Fibroblast of lung (primary cell): ENCODE results near the gene KIF17. TPM values are rescaled to one million over a fixed set of nuclear protein-coding genes. Genes with fewer than 3 reads are reported as not detected.

Source experiments
- DNase-seq, 2 donors: peaks; one replicate each; pipeline versions ENCODE4 v3.0.0 to v3.0.0-alpha.2; 2010; ENCODE audit warnings: low read depth in 2 of 2
- H2AFZ ChIP-seq: 2 replicates; pipeline ENCODE4 v1.5.1; 2012; ENCODE audit warnings: low read length, control low read depth, inconsistent platforms
- H3K27ac ChIP-seq: 2 replicates; pipeline ENCODE4 v1.5.1; 2011; ENCODE audit warnings: low read length, control low read depth; ENCODE audit not compliant: insufficient read depth
- H3K27me3 ChIP-seq: 2 replicates; pipeline ENCODE4 v1.5.1; 2011; ENCODE audit warnings: mild to moderate bottlenecking, low read length; ENCODE audit not compliant: control insufficient read depth, insufficient read depth
- H3K36me3 ChIP-seq: 2 replicates; pipeline ENCODE4 v1.5.1; 2011; ENCODE audit warnings: low read length; ENCODE audit not compliant: control insufficient read depth, insufficient read depth
- H3K4me1 ChIP-seq: 2 replicates; pipeline ENCODE4 v1.5.1; 2011; ENCODE audit warnings: low read length; ENCODE audit not compliant: control insufficient read depth, insufficient read depth; ENCODE audit errors: extremely low read depth
- H3K4me2 ChIP-seq: 2 replicates; pipeline ENCODE4 v1.5.1; 2011; ENCODE audit warnings: low read length, control low read depth; ENCODE audit not compliant: insufficient read depth; ENCODE audit errors: extremely low read depth
- H3K4me3 ChIP-seq, 4 experiments: fragments of 200-600 bp in 1 of 4; sonication (generic) in 1 of 4; replicated peaks in 1 of 4; 2 replicates each; pipeline ENCODE4 v1.5.1; 2011 to 2016; ENCODE audit warnings: low read length in 4 of 4, low read depth in 3 of 4, mild to moderate bottlenecking in 3 of 4, control low read depth in 2 of 4, inconsistent platforms in 1 of 4, mixed read lengths in 1 of 4; ENCODE audit not compliant: insufficient read depth in 1 of 4; ENCODE audit errors: control extremely low read depth in 1 of 4
- H3K79me2 ChIP-seq: 2 replicates; pipeline ENCODE4 v1.5.1; 2012; ENCODE audit warnings: mild to moderate bottlenecking, low read length, inconsistent platforms; ENCODE audit not compliant: control insufficient read depth, insufficient read depth
- H3K9ac ChIP-seq: 2 replicates; pipeline ENCODE4 v1.5.1; 2011; ENCODE audit warnings: mild to moderate bottlenecking, low read length, control low read depth; ENCODE audit not compliant: insufficient read depth
- H3K9me3 ChIP-seq: 2 replicates; pipeline ENCODE4 v1.5.1; 2012; ENCODE audit warnings: low read depth, low read length; ENCODE audit not compliant: control insufficient read depth, insufficient read depth
- H4K20me1 ChIP-seq: 2 replicates; pipeline ENCODE4 v1.5.1; 2011; ENCODE audit warnings: low read length; ENCODE audit not compliant: control insufficient read depth, insufficient read depth; ENCODE audit errors: extremely low read depth
- EZH2 ChIP-seq: IDR thresholded peaks from 2 replicates; pipeline ENCODE4 v1.5.1; 2012; ENCODE audit warnings: low read length, control low read depth, mild to moderate bottlenecking; ENCODE audit errors: missing control alignments
- polyA plus RNA-seq, 2 donors: library from polyadenylated mRNA; depleted of rRNA in 1 of 2; stranded (reverse) in 1 of 2; unstranded in 1 of 2; fragments of >200 nt; gene quantifications; 2 replicates each; pipeline ENCODE4 v1.2.1, GENCODE V29; 2011 to 2012; ENCODE audit warnings: missing spikeins in 1 of 2
- total RNA-seq: library from RNA; depleted of rRNA; stranded (reverse); fragments of >200 nt; gene quantifications from 2 replicates; pipeline ENCODE4 v1.2.1, GENCODE V29; 2014
- TF ChIP-seq, protein P1 (sequence below), 2 donors: IDR thresholded peaks in 1 of 2; conservative IDR thresholded peaks in 1 of 2; 1 replicate in 1 of 2; 2 replicates in 1 of 2; pipeline ENCODE4 v1.5.1; 2011 to 2012; ENCODE audit warnings: low read length in 2 of 2, control low read depth in 1 of 2, inconsistent platforms in 1 of 2, low read depth in 1 of 2, mild to moderate bottlenecking in 1 of 2

The KIF17 gene
- total and polyA plus RNA-seq, 2 donors (not counting 1 experiment from before 2014, with no cell fraction given) = 1.8 to 3.0 TPM

DNA sequence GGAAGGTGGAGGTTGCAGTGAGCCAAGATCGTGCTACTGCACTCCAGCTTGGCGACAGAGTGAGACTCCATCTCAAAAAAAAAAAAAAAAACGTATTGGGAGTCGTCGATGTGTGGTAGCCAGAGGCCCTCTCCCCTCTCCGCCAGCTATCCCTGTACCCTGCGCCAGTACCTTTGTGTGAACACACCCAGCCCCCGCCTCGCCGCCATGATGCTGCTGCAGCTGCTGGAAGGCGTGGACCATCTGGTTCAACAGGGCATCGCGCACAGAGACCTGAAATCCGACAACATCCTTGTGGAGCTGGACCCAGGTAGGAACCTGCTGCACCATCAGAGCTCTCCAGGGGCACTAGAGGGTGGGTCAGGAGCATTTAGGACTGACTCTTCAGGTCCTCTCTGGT lies 72.4 kb downstream of the KIF17 start:
- TF ChIP-seq, protein P1, sequence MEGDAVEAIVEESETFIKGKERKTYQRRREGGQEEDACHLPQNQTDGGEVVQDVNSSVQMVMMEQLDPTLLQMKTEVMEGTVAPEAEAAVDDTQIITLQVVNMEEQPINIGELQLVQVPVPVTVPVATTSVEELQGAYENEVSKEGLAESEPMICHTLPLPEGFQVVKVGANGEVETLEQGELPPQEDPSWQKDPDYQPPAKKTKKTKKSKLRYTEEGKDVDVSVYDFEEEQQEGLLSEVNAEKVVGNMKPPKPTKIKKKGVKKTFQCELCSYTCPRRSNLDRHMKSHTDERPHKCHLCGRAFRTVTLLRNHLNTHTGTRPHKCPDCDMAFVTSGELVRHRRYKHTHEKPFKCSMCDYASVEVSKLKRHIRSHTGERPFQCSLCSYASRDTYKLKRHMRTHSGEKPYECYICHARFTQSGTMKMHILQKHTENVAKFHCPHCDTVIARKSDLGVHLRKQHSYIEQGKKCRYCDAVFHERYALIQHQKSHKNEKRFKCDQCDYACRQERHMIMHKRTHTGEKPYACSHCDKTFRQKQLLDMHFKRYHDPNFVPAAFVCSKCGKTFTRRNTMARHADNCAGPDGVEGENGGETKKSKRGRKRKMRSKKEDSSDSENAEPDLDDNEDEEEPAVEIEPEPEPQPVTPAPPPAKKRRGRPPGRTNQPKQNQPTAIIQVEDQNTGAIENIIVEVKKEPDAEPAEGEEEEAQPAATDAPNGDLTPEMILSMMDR (conservative IDR thresholded peaks at IDR 0.05 in 1 of 2, IDR thresholded peaks at IDR 0.05 in 1 of 2; ENCODE audit: low read depth in 1 of 2, low read length in 2 of 2) = no peak
- no peak for TF ChIP-seq EZH2
- no peak overlapping the region for H3K4me3 ChIP-seq
- no peaks in the 10 kb centered on the region for H3K79me2 ChIP-seq
- H3K9ac ChIP-seq = no peak overlapping the region
- no peaks in the 10 kb centered on the region for H3K4me1 ChIP-seq
- H3K27me3 ChIP-seq = no peaks in the 10 kb centered on the region
- H4K20me1 ChIP-seq = no peaks in the 10 kb centered on the region
- H3K9me3 ChIP-seq = no peaks in the 10 kb centered on the region
- no peak overlapping the region for H3K4me2 ChIP-seq
- no peak overlapping the region for H2AFZ ChIP-seq
- peaks cover 13% of the 10 kb centered on the region for H3K36me3 ChIP-seq
- H3K27ac ChIP-seq = no peak overlapping the region
- no peak for DNase-seq

DNA sequence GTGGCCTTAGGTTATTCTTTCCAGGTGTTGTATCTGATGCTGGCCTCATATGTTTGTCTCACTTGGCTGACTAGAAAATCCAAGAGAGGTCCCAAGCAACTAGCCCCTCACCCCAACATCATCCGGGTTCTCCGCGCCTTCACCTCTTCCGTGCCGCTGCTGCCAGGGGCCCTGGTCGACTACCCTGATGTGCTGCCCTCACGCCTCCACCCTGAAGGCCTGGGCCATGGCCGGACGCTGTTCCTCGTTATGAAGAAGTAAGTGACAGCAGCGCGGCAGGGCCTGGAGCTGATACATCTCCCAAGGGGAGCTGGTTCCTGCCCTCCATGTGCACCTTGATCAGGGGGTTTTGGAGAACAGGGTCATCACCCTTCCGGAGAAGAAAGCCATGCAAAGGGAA lies 73.4 kb downstream of the KIF17 start:
- Histone ChIP-seq H3K79me2 (no peaks in the 10 kb centered on the region), H3K4me3 (no peak overlapping the region), H3K4me1 (no peaks in the 10 kb centered on the region), H4K20me1 (no peaks in the 10 kb centered on the region), H3K27ac (no peak overlapping the region), H3K27me3 (no peaks in the 10 kb centered on the region), H2AFZ (no peak overlapping the region), H3K9me3 (no peaks in the 10 kb centered on the region), H3K4me2 (no peak overlapping the region), H3K36me3 (peaks cover 14% of the 10 kb centered on the region), H3K9ac (no peak overlapping the region)
- TF ChIP-seq EZH2 = no peak
- TF ChIP-seq, protein P1 (conservative IDR thresholded peaks at IDR 0.05 in 1 of 2, IDR thresholded peaks at IDR 0.05 in 1 of 2; ENCODE audit: low read depth in 1 of 2, low read length in 2 of 2) = no peak
- DNase-seq = no peak

GRCh38 chr1:20643080-20643479 lies 74.7 kb downstream of the KIF17 start:
- Histone ChIP-seq H3K4me2 (no peak overlapping the region), H3K27ac (no peak overlapping the region), H3K9ac (no peak overlapping the region), H2AFZ (no peak overlapping the region), H3K79me2 (no peaks in the 10 kb centered on the region), H3K4me3 (no peak overlapping the region), H3K9me3 (no peaks in the 10 kb centered on the region), H3K4me1 (no peaks in the 10 kb centered on the region), H3K27me3 (no peaks in the 10 kb centered on the region), H4K20me1 (no peaks in the 10 kb centered on the region), H3K36me3 (peaks cover 7% of the 10 kb centered on the region)
- no peak for DNase-seq
- TF ChIP-seq EZH2 = no peak
- TF ChIP-seq, protein P1 (conservative IDR thresholded peaks at IDR 0.05 in 1 of 2, IDR thresholded peaks at IDR 0.05 in 1 of 2; ENCODE audit: low read depth in 1 of 2, low read length in 2 of 2) = no peak
